ENCODE measurements around the gene PCDH15.
"Not testable (repeated sequence)": the region's sequence is repeated elsewhere in the genome, so short reads cannot be mapped to it uniquely, and the experiment has no call there.

Gene PCDH15

GRCh38 chr10:54554028-54554427 is 247.0 kb downstream of the PCDH15 start:
- DNase-seq (ENCODE audit: low read depth): no peak
- no peak for TF ChIP-seq CTCF (IDR thresholded peaks at IDR 0.05; ENCODE audit: control insufficient read depth, extremely low read depth, insufficient read depth)
- no peak overlapping the region for H3K4me3 ChIP-seq (ENCODE audit: low read depth, low read length)

- no peak overlapping the region for H3K4me3 ChIP-seq (ENCODE audit: low read depth, low read length)
- TF ChIP-seq CTCF (IDR thresholded peaks at IDR 0.05; ENCODE audit: control insufficient read depth, extremely low read depth, insufficient read depth): no peak
- no peak for DNase-seq (ENCODE audit: low read depth)
Measured at GRCh38 chr10:54550016-54550415, 251.0 kb downstream of the PCDH15 start.

GRCh38 chr10:54531296-54531695 is 269.7 kb downstream of the PCDH15 start:
- no peak overlapping the region for H3K4me3 ChIP-seq (ENCODE audit: low read depth, low read length)
- no peak for DNase-seq (ENCODE audit: low read depth)
- no peak for TF ChIP-seq CTCF (IDR thresholded peaks at IDR 0.05; ENCODE audit: control insufficient read depth, extremely low read depth, insufficient read depth)

- no peak for DNase-seq (ENCODE audit: low read depth)
- no peak for TF ChIP-seq CTCF (IDR thresholded peaks at IDR 0.05; ENCODE audit: control insufficient read depth, extremely low read depth, insufficient read depth)
- H3K4me3 ChIP-seq (ENCODE audit: low read depth, low read length): no peak overlapping the region
Measured at GRCh38 chr10:54530299-54530698, 270.7 kb downstream of the PCDH15 start.

- DNase-seq (ENCODE audit: low read depth): no peak
- TF ChIP-seq CTCF (IDR thresholded peaks at IDR 0.05; ENCODE audit: control insufficient read depth, extremely low read depth, insufficient read depth): no peak
- H3K4me3 ChIP-seq (ENCODE audit: low read depth, low read length): no peak overlapping the region
Measured at GRCh38 chr10:54525816-54526215, 275.2 kb downstream of the PCDH15 start.

- not testable (repeated sequence) for H3K4me3 ChIP-seq (ENCODE audit: low read depth, low read length); DNase-seq (ENCODE audit: low read depth)
Measured at GRCh38 chr10:54515244-54515643, 285.8 kb downstream of the PCDH15 start.

GRCh38 chr10:54503863-54504262 is 297.2 kb downstream of the PCDH15 start:
- DNase-seq (ENCODE audit: low read depth): no peak
- no peak for TF ChIP-seq CTCF (IDR thresholded peaks at IDR 0.05; ENCODE audit: control insufficient read depth, extremely low read depth, insufficient read depth)
- no peak overlapping the region for H3K4me3 ChIP-seq (ENCODE audit: low read depth, low read length)

- no peak for TF ChIP-seq CTCF (IDR thresholded peaks at IDR 0.05; ENCODE audit: control insufficient read depth, extremely low read depth, insufficient read depth)
- no peak overlapping the region for H3K4me3 ChIP-seq (ENCODE audit: low read depth, low read length)
- no peak for DNase-seq (ENCODE audit: low read depth)
Measured at GRCh38 chr10:54501929-54502328, 299.1 kb downstream of the PCDH15 start.
